Measurements from ENCODE around the gene FHOD1. TPM values are rescaled to one million over a fixed set of nuclear protein-coding genes. Genes with fewer than 3 reads are reported as not detected.
A peak's percentile ranks its signal among the peaks of the same experiment; 100 is the strongest.

FHOD1 gene
- total and polyA plus RNA-seq, 2 of the 13 experiments (the other 11 are each of a cell fraction or from before 2014, with no cell fraction given) = 20.0 to 20.8 TPM

GRCh38 chr16:67208154-67208896, 39.0 kb downstream of the FHOD1 start:
- intact Hi-C loops (cut with micrococcal nuclease; ENCODE audit: unreplicated experiment) = no loop called here
- in situ Hi-C loops (cut with HindIII; ENCODE audit: extremely low pct_ligation_motif_present, low pct_unique_long_range_greater_than_20kb) = no loop called here
- H3K27me3 ChIP-seq (ENCODE audit: control insufficient read depth in 1 of 2, insufficient read depth in 2 of 2, low read length in 2 of 2) = no peaks in the 10 kb centered on the region
- 72% methylated on average over 10 of the region's 11 CpGs for WGBS (ENCODE audit: low lambda C conversion rate)
- ChIA-PET POLR2A (interaction anchor here (0.8 to 3.0 kb wide), 9 partner anchors 10 to 38 kb away, joined by 3 to 17 read pairs (median 5); partner anchors contain the start of genes E2F4, NOL3 and TMEM208), CTCF (ENCODE audit: low intra/inter-chr PET ratio, low total read pairs) (no interaction called here)
- peaks cover 3 to 5% of the 10 kb centered on the region in 2 experiments; a peak in 3 of 5 replicates for H3K36me3 ChIP-seq (replicated peaks in 1 of 2; ENCODE audit: control insufficient read depth in 1 of 2, insufficient read depth in 2 of 2, low read length in 2 of 2)
- no peak overlapping the region for H3K27ac ChIP-seq (ENCODE audit: extremely low read length, insufficient read depth, low read length)
- ATAC-seq (no peak), DNase-seq (ENCODE audit: low spot score) (no peak), FAIRE-seq (no peak)
- no peaks in the 10 kb centered on the region for H3K79me2 ChIP-seq (ENCODE audit: insufficient read depth, low read length)
- H3K4me3 ChIP-seq (replicated peaks in 1 of 3; ENCODE audit: insufficient read depth in 1 of 3, low read depth in 2 of 3, low read length in 3 of 3) = no peak overlapping the region
- BruUV-seq (replicated peaks) = no TSS peak
- no peak overlapping the region for H2AFZ ChIP-seq (ENCODE audit: low read length)
- H3K9me3 ChIP-seq (ENCODE audit: low read length) = no peaks in the 10 kb centered on the region
- no peaks in the 10 kb centered on the region for H4K20me1 ChIP-seq (ENCODE audit: insufficient read depth, low read length)
- H3K4me2 ChIP-seq (ENCODE audit: low read depth, low read length) = no peak overlapping the region
- peaks cover 60% of the 10 kb centered on the region for H3K4me1 ChIP-seq (ENCODE audit: insufficient read depth, low read length)
- H3K9ac ChIP-seq (ENCODE audit: insufficient read depth, low read depth, low read length) = no peak overlapping the region
- TF ChIP-seq KLF6 (CRISPR knock-in tag; IDR thresholded peaks at IDR 0.05) (no peak), ZNF546 (CRISPR knock-in tag; conservative IDR thresholded peaks at IDR 0.05) (0 out of 2 replicates have a peak, but pooled peaks have one; percentile 11), ZNF263 (CRISPR knock-in tag; IDR thresholded peaks at IDR 0.05) (0 out of 2 replicates have a peak, but pooled peaks have one; percentile 25), ZNF20 (CRISPR knock-in tag; IDR thresholded peaks at IDR 0.05) (no peak), ZKSCAN8 (CRISPR knock-in tag; IDR thresholded peaks at IDR 0.05; ENCODE audit: borderline replicate concordance) (no peak), SNAPC4 (CRISPR knock-in tag; IDR thresholded peaks at IDR 0.05) (no peak), ZSCAN29 (CRISPR knock-in tag; conservative IDR thresholded peaks at IDR 0.05) (0 out of 2 replicates have a peak, but pooled peaks have one; percentile 3), ZNF776 (CRISPR knock-in tag; IDR thresholded peaks at IDR 0.05) (no peak), ZBTB20 (CRISPR knock-in tag; IDR thresholded peaks at IDR 0.05; ENCODE audit: borderline replicate concordance, low read depth) (no peak)
- TF ChIP-seq, protein P1, sequence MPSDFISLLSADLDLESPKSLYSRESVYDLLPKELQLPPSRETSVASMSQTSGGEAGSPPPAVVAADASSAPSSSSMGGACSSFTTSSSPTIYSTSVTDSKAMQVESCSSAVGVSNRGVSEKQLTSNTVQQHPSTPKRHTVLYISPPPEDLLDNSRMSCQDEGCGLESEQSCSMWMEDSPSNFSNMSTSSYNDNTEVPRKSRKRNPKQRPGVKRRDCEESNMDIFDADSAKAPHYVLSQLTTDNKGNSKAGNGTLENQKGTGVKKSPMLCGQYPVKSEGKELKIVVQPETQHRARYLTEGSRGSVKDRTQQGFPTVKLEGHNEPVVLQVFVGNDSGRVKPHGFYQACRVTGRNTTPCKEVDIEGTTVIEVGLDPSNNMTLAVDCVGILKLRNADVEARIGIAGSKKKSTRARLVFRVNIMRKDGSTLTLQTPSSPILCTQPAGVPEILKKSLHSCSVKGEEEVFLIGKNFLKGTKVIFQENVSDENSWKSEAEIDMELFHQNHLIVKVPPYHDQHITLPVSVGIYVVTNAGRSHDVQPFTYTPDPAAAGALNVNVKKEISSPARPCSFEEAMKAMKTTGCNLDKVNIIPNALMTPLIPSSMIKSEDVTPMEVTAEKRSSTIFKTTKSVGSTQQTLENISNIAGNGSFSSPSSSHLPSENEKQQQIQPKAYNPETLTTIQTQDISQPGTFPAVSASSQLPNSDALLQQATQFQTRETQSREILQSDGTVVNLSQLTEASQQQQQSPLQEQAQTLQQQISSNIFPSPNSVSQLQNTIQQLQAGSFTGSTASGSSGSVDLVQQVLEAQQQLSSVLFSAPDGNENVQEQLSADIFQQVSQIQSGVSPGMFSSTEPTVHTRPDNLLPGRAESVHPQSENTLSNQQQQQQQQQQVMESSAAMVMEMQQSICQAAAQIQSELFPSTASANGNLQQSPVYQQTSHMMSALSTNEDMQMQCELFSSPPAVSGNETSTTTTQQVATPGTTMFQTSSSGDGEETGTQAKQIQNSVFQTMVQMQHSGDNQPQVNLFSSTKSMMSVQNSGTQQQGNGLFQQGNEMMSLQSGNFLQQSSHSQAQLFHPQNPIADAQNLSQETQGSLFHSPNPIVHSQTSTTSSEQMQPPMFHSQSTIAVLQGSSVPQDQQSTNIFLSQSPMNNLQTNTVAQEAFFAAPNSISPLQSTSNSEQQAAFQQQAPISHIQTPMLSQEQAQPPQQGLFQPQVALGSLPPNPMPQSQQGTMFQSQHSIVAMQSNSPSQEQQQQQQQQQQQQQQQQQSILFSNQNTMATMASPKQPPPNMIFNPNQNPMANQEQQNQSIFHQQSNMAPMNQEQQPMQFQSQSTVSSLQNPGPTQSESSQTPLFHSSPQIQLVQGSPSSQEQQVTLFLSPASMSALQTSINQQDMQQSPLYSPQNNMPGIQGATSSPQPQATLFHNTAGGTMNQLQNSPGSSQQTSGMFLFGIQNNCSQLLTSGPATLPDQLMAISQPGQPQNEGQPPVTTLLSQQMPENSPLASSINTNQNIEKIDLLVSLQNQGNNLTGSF (CRISPR knock-in tag; IDR thresholded peaks at IDR 0.05) = no peak
